HT-29 (cell line): ENCODE data around the gene EREG. TPM values are rescaled to one million over a fixed set of nuclear protein-coding genes. Genes with fewer than 3 reads are reported as not detected.
"Not testable (repeated sequence)": the region's sequence is repeated elsewhere in the genome, so short reads cannot be mapped to it uniquely, and the experiment has no call there.

Source experiments
- DNase-seq: peaks from one replicate; pipeline ENCODE4 v3.0.0-alpha.2; 2015; ENCODE audit warnings: low spot score
- total RNA-seq: library from RNA; depleted of rRNA; stranded (reverse); fragments of >200 nt; shearing (Covaris generic); gene quantifications from 2 replicates; pipeline ENCODE4 v1.2.3, GENCODE V29; 2014

The EREG gene
- total RNA-seq, 1 experiment from 2014 or later = 74.0 TPM

DNA sequence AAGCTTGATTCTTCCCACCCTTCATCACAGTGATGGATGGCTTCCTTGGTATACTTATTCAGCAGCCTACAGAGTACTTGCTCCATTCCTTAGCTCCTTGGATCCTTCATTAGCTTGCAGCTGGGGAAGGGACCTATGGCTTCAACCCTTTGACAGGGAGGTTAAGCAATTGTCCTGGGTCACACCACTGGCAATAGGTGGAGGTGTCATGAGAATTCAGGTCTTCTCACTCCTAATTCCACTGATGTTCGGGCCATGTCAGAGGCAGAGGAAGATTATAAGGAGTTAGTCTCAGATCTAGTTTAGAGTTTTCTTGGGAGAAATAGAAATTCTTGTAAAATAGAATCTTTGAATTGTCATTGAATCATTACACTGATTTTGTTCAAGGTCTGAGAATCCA lies 24.5 kb downstream of the EREG start:
- peak; percentile 31 for DNase-seq

DNA sequence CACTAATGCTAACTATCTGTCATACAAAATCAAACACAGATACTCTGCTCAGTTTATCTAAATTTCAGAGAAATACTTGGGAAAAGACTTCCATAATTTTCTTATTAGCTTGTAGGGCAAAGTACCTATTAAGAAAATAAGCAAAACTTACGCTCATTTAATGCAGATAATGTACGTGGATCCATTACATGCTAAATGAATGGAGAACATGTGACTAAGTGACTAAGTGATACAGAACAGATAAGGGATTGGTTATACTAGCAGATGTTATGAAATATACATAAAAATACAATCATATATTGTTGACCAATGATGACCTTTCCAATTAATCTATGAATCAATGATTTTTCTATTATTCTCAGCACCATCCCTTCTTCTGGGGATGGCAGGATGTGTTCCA lies 25.7 kb downstream of the EREG start:
- peak; percentile 48 for DNase-seq

DNA sequence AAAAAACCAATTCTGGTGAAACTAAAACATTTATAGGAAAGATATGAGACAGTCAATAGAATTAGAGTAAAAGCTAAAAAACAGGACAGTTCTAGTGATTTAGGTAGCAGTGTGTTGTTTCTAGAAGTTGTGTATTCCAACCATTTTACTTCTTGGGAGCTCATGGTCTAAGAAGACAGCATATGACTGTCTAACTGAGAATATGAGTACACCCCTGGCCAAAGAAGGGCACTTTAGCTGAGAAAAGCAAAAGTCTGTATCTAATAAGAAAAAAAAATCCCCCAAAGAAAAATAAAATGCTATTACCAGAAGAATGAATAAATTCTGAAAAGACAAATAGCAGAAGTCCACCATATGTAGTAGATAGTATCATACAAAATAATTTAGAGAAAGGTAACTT lies 26.4 kb downstream of the EREG start:
- peak; percentile 35 for DNase-seq

DNA sequence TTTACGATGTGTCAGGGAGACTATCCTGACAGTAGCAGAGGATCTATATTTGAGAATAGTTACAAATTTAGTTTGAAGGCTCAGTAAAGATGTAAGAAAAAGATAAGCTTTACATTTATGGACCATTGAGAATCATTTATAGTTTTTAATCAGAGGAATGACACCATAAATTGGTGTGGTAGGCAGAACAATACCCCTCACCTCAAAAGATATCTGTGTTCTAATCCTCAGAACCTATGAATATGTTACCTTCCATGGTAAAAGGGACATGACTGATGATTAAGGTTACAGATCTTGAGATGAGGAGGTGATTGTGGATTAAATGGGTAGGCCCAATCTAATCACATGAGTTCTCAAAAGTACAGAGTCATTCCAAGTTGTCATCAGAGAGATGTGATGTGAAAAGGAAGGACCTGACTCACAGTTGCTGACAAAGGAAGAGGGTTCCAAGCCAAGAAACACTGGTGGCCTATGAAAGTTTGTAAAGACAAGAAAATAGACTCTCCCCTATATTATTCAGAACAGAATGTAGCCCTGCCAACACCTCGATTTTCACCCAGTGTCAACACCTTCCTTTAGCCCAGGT lies 27.0 kb downstream of the EREG start:
- peak; percentile 44 for DNase-seq

DNA sequence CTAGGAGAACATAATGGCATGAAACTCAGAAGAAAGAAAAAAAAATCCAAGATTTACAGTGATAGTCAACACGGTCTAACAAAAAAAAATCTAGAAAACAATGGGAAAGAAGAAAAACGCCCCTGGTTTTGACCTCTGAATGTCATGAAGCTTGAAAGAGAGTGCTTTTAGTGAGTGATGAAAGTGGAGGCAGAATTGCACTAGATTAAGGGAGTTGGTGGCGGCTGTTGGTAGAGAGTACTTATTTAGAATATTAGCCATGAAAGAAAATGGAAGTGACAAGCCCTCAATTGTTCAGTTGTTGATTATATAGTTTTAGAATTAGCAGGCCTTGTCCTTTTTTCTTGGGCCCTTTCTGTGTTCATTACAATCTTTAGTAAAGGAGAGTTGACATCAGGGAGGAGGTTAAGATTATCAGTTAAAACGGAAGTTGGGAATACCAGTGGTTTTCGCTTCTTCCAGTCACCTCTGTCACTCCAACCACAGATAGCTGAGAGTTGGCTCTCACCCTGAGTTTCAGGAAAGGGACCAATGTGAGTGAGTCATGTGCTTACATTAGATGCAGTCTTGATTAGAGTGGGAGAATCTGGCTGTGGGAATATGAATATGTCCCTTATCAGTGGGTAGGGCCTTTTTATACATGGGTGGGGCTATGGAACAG lies 29.7 kb downstream of the EREG start:
- DNase-seq = peak; percentile 82

DNA sequence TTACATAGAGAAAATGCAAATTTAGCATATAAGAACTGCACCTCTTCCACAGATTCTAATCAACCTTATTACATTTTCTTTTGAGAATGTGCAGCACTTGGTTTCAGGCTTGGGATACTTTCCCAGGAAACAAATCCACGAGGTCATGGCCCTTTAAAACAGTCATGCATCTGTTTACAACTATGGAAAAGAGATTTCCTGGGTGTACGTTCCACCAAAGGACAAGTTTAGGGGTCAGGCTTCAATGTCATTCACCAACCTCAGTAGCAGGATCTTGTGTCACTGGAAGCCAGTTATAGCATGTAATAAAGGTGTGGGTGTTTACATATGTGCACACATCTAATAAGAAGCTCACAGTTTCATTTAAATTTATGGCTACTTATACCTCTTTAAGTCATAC lies 30.7 kb downstream of the EREG start:
- no peak for DNase-seq

DNA sequence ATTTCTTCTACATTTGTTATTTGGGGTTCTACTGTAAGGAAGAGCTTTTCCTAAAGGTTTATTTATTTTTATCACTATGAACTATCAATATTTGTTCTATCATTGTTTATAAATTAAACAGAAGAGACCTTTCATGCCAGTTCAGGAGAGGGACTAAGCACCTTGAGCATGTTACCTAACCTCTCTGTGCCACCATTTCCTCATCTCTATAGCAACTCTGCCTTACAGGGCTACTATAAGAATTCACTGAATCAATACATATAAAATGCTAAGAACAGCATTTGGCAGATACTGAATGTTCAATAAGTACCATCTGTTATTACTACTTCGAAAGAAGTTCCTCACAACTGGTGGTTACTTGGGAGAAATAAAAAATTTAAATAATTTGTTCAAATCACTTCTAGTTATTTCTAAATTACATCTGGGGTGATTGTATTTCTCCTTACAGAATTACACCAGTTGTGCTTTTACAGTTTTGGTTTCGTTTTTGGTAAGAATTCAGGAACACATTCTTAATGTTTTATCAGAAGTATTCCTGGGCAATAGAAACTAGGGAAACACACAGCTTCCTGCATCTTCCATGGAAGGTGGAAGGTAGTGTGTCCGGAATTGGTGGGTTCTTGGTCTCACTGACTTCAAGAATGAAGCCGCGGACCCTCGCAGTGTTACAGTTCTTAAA lies 32.9 kb downstream of the EREG start:
- no peak for DNase-seq

DNA sequence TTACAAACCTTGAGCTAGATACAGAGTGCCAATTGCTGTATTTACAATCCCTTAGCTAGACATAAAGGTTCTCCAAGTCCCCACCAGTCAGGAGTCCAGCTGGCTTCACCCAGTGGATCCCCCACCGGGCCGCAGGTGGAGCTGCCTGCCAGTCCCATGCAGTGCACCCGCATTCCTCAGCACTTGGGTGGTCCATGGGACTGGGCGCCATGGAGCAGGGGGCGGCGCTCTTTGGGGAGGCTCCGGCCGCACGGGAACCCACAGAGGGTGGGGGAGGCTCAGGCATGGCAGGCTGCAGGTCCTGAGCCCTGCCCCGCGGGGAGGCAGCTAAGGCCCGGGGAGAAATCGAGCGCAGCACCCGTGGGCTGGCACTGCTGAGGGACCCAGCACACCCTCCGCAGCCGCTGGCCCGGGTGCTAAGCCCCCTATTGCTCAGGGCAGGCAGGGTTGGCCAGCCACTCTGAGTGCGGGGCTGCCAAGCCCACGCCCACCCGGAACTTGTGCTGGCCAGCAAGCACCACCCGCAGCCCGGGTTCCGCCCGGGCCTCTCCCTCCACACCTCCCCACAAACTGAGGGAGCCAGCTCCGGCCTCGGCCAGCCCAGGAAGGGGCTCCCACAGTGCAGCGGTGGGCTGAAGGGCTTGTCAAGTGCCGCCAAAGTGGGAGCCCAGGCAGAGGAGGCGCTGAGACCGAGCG lies 34.1 kb downstream of the EREG start:
- not testable (repeated sequence) for DNase-seq

DNA sequence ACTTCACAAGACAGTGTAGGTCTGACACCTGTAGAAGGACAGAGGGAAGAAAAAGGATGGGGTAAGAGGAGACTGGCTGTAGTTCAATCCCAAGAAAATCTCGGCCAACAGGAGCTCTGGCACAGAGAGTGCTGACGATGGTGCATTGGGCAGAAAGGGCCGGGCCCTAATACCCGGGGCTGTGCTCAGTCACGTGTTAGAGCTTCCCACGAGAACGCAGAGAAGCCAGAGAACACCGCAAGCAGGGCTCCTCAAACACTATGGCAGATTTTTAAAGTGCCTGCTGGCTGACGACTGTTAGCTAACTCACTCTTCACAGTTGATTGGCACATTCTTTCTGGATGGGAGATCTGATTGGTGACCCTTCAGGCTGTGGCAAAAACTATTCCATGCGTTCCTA lies 35.5 kb downstream of the EREG start:
- no peak for DNase-seq

DNA sequence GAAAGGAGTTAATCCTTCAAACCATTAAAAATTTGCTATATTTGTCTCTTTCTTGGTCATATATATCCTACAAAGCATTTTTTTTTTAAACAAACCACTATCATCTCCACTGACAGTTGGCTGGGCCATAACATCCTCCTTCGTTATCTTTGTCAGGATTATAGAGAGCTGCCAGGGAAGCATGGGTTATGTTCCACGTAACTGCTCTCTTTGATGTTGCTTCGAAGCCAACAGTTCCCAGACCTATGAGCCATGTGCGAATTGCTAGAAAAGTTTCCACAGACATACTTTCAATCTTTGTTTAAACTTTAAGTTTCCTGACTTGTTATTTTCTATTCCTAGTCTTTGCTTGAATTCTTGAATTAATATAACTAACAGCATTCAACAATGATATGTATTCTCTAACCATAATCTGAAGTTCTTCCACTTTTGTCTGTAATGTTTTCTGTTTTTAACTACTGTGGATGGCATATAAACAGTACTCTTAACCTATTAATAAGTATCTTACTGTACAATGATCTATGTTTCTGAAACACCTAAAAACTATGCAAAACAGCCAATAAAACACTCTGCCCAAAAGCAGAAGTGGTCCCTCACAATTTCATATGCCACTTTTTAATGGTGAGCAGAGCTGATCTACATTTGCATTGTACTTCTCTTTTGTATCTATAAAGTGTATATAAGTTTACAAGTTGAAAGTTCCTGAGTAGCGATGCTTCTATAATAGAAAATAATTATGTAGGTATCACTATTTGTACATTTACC lies 37.9 kb downstream of the EREG start:
- no peak for DNase-seq

DNA sequence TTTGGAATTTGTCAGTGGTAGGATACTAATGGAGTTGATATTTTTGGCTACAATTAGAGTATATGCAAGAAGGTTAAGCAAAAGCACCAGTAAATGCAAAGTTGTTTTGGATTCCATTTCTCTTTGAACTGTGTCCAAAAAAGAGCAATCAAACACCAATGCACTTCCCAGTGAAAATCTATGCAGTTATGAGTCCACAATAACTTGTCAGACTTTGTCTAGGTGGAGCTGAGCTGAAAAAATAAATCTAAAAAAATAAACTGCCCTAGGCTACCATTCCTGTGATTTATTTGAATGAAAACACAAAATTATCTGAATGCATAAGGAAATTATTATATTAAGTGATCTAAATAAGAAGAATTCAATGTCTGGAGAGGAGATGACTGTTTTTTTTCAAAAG lies 42.9 kb downstream of the EREG start:
- DNase-seq = no peak

DNA sequence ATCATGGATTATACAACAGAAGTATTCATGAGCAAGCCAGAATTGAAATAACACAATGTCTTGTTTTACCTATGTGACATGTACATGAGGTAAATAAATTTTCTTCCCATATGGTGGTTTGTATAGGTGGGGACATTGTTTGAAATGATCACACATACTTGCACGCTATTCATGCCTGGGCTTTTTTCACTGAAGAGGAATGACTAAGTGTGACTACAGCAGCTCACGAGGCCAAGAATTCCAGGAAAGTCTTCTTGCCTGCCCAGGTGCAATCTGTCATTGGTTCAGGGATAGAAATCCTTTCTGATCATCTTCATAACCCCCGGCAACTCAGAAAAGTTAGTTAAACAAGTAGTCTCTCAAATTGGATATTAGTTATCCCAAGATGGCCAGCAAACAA lies 43.7 kb downstream of the EREG start:
- DNase-seq = no peak

DNA sequence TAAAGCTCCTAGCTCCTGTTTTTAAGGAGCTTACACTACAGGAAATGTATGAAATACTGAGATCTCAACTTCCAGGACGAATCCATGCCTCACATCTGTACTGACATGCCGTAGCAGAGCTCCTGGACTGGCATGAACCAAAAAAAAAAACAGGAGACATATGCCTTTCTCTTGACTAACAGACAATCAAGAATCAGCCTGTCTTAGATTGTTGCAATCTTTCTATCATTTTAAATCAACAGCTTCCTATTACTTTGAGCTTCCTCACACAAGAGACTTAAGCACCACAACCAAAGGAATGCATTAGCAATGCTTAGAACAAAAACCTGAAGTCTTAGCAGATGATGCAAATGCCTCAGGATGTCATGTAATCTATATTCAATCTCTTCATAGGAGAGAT lies 45.3 kb downstream of the EREG start:
- DNase-seq = no peak

DNA sequence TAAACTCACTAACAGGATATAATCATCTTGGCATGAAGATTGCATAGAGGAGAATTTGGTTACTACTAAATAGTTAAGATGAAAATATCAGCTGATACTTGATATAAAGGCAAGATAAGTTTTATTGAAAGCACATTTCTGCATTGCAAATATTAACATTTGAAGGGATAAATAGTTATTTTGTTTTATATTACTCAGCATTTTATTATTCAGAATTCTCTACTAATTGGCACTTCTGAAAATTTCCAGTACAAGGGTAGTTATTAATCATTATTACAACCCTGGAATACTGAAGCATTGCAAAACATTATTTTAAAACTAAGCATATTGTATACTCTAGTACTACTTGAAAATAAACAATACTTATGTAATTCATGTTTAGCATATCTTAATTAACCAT lies 47.3 kb downstream of the EREG start:
- no peak for DNase-seq

DNA sequence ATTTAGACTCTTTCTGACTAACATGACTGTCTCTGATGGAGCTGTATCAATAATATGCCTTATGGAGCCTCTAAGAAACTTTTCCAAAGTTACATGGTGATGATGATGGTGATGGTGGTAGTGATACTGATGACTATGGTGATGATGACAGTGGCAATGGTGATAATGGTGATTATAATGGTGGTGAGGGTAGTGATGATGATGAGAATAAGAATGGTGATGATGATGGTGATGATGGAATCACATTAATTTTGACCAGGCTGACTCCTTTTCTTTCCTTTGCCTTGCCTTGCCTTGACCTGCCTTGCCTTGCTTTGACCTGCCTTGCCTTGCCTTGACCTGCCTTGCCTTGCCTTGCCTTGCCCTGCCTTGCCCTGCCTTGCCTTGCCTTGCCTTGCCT lies 48.3 kb downstream of the EREG start:
- no peak for DNase-seq

DNA sequence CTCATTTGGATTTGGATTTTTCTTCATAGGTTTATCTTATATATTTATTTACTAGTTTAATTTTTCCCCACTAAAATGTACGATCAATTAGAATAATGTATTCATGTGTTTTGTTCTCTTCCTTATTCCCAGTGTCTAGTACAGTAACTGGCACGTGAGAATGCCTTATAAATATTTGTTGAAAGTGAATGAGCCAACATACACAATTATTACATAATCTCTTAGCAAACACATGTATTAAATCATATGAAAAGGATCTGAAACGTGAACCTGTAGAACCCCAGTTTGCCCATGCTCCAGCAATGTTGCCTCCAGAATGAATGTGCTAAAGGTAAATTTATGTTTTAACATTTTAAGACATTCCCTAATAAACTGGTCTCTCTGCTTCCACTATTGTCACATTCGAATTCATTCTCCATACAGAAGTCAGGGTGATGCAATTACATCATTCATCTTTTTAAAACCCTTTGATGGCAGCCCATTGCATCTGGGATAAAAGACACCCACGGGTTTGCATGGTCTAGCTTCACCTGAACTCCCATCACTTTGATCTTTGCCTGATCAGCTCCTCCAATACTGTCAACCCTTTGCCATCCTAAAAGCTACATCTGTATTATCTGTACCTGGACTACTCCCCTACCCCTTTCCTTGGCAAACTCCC lies 49.3 kb downstream of the EREG start:
- DNase-seq = no peak

DNA sequence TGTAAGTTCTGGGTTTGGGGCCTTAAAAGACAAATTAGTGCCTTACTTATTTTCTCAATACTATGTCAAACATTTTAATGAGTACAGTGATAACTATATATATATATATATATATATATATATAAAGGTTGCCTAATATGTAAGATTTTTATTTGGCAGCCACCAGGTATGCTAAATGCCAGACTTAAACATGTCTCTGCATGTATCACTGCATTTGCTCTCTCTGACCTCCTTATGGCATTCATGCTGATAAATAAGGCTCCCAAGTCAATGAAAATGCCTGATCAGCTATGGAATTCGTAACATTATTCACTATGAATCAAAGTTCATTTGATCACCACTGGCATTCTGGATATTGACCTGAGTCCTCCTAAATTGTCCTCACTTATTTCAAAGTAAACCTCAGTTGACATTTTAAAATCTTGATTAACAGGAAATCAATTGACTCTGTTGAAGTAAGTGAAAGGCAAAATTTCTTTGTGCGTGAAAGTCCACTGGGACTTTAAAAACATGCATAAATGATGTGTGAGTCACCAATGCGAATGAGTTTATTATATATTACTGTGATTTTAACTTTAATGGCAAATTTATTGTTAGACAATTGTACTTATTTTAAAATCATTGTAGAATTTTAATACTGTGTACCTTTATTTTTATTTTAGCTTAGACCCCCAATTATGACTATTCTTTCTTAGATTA lies 50.8 kb downstream of the EREG start:
- no peak for DNase-seq

DNA sequence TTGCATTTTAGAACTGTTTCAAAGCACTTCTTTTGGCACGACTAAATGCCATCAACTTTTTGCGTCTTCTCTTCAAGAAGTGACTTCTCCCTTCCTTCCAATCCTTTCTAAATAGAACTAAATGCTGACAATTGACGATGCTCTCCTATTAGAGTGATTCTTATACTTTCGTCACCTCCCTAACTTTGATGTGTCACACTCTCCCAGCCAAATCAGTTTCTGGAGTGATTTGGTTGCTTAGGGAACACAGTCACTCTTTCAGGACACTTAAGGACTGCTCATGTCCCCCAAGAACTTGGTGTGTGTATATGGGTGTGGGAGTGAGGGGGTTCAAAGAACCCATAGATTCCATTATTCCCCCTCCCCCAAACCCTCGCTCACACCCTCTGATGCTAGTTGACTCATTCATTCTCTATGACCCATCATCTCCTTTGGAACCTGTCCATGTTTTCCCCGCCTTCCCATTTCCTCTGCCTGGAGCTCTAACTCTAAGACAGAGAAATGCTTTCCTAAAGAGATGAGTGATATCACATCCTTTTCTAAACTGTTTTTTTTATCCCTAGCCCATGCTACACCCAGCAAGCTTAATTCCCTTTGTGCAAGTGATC lies 53.2 kb downstream of the EREG start:
- peak; percentile 74 for DNase-seq

DNA sequence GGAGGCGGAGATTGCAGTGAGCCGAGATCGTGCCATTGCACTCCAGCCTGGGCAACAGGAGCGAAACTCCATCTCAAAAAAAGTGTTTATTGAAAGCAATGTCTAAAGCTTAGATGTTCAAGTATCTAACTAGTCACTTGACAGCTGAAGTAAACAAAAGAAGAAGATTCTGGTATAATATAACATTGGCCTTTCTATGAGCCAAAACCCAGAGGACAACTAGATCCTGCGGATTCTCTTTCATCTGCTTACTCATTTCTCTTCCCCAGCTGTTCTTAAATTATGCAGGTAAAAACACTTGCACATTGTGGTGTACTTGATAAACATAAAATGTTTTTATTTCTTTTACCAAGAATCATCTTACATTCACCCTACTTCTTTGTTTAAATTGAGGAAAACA lies 55.9 kb downstream of the EREG start:
- no peak for DNase-seq

DNA sequence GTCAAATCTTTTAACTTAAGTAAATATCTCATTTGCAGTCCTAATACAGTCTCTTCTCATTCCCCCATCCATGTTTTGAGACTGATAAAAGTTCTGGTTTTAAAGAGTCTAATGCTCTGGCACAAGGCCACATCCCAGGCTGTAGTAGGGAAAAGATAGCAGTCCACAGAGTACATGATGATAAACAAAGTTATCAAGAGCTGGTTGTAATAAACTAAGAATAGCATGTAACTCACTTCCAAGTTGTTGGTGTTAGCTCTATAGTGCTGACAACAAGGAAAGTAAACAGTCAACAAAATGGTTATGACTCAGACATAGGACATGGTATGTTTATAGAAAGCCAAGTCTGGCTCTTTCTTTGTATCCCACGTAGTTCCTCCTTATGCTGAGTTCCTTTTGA lies 58.2 kb downstream of the EREG start:
- DNase-seq = peak; percentile 26
